HK-2 (cell line): Measurements from ENCODE around the gene SLC23A2.
"Not testable (repeated sequence)": the region's sequence is repeated elsewhere in the genome, so short reads cannot be mapped to it uniquely, and the experiment has no call there.

ENCODE experiments used
- DNase-seq: peaks from one replicate; pipeline ENCODE4 v3.0.0-alpha.2; 2018; ENCODE audit not compliant: unreplicated experiment

SLC23A2 gene

DNA sequence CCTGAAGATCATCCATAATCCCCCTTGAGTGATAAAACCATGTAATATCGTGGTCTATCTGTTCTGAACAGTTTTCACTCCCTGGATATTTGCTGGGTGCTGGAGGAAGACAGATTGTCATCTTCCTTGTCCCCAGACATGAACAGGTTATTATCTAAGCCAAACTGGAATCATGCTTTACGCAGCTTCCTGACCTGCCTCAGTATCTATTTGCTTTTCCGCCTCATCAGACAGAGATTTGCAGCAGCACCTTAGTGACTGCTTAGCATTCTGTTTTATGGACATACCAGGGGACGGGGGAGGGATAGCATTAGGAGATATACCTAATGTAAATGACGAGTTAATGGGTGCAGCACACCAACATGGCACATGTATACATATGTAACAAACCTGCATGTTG, 124.6 kb downstream of the SLC23A2 start:
- no peak for DNase-seq

DNA sequence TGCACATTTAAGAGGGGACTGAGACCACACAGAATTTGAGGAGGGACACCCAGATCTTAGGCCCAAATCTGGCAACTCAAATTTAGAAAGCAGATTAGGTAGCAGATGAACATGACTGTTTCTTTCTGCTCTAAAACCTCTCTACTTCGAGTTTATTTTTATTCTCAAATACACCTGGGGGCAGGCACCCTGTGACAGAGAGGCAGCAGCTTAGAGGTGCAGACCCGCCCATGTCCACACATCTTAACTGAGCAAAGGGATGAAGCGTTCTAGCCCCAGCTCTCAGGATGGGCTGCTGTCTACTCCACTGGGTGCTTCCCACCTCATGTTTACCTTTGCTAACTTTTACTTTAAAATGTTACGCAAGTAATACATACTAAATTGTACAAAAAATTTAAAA, 125.0 kb downstream of the SLC23A2 start:
- DNase-seq, result no peak

DNA sequence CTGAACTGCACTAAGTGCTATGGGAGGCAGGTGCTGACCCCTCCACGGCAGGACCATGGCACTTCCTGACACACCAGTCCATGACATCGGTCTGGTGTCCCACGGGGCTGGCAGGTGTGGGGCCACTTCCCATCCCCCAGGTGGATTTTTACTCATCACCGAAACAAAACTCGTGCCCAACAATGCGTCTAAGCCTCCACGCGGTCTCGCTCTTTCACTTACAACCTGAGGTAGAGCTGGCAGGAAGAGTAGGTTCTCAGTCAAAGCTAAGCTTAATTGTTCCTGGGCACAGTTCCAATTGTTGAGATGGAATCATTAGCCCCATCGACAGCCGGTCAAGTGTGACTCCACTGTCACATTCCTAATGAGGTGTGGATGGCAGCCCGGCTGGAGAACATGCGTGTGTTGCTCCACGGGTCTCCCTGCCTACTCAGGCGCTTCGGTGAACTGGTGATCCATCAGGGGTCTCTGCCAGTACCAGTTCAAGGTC, 125.7 kb downstream of the SLC23A2 start:
- no peak for DNase-seq

GRCh38 chr20:4873396-4873795, 127.9 kb downstream of the SLC23A2 start:
- DNase-seq, result no peak

DNA sequence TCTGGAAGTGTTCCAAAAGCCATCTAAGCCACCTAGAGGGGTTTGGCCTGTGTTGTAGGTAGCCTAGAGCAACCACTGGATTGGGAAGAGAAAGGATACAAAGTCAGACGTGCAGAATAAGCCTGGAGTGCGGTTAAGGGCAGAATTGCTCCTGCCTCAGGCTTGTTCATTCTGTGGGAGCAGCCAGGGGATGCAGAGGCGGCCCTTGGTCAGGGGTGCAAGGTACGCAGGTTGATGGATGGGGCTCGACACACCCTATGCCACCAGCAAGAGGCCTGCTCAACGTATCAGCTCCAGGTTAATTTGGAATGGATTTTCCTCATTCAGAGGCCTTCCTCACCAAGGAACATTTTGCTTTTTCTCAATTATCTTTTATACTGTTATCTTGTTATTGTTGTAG, 129.8 kb downstream of the SLC23A2 start:
- no peak for DNase-seq

DNA sequence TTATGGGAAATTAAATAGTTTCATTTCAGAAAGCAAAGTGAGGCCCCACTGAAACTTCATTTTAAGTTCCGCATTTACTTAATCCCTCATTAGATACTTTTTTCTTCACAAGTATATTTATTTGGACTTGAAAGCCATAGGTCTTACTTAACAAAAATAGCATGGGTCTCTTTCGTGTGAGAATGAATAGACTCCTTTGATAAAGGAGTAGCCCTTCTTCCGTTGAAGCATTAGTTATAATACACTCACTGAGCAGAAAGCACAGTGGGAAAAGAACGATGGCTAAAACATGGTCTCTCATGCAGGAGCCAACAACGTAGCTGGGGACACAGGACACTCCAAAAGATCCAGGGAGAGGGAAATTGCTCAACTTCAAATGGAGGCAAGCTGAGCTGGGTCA, 130.4 kb downstream of the SLC23A2 start:
- DNase-seq, result no peak

DNA sequence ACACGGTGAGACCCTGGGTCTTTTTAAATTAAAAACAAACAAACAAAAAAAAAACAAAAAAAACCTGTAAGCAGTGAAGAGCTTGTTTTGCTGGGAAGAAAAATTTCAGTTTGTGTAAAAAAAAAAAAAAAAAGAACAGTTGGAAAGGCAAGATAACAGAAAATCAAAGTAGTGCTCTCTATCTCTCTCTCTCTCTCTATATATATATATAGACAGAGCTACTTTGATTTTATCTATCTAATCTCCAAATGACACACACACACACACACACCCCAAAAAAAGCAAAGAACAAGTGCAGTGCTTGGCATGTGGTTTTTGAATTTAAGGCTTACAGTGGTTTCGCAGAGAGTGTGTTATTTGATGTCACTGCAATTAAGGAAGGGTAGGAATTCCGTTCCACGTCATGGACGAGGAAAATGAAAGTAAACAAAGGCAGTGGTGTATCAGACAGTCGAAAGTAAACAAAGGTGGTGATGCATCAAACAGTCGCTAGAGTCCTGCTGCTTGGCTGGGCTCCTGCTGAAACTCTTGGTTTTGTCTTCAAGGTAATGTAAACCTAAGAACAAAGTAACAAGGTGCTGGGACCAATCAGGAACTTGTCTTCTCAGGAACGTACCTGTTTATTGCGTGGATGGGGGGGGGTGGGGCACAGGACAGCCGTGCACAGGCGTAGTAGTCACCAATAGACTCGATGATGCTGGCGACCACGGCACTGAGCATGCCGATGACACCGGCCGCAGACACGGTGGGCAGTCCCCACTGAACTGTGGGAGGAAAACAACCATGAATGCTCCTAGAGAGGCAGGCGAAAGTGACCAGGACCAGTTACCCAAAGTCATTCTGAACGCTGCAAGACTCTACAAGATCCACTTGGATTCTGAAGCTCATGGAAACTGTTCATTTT, 131.8 kb downstream of the SLC23A2 start:
- no peak for DNase-seq

GRCh38 chr20:4867051-4867450, 134.3 kb downstream of the SLC23A2 start:
- DNase-seq, result no peak

GRCh38 chr20:4866429-4866828, 134.9 kb downstream of the SLC23A2 start:
- no peak for DNase-seq

DNA sequence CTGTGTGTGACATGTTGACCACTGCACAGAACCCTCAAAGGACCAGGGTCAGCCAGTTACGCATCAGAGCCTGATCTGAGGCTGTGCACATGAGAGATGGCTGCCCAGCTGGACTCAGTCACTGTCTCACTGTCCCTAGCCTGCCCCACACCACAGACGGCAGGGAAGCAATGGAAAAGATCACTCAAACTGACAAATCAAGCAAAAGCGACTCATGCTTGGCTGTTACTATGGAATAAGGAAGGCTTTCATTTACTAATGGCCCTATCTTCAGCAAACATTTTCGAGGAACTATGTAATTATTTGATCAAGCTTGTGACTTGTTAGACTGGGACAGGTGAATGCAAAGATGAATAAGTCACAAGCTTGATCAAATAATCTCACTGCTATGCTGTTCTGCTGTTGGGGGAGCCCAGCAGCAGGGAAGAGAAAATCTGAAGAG, 137.0 kb downstream of the SLC23A2 start:
- no peak for DNase-seq

DNA sequence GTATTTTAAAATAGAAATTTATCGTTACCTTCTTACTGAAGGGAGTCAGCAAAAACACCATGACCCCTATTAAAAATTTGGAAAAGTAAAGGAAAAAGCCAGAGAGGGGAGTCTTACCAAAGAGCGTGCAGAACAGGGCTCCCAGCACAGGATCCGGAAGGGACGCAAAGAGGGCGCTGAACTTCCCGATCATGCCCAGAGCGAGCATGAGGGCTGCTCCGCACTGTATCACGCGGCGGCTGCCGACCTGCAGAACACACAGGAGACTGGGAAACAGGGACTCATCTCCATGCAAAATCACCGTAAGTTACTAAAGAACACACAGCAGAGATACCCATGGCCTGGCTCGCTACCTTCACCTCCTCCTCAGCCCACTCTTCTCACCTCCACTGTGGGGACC, 138.6 kb downstream of the SLC23A2 start:
- no peak for DNase-seq

- no peak for DNase-seq
Measured at GRCh38 chr20:4861961-4862360, 139.3 kb downstream of the SLC23A2 start.

DNA sequence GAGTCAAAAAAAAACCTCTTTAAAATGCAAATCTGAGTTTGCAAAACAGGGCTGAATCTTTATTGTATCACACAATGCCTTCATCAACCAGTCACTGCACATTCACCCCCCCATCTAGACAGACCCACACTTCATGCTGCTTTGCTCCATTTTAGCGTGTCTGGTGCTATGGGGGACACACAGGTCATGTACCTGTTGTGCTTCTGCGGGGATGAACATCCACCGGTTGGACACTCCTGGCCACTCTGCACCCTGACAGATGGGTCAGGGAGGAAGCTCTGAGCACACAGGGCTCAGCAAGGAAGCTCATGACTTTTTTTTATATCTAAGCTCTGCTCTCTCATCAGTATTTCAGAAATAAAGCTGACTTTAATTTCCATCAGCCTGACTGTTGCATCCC, 143.3 kb downstream of the SLC23A2 start:
- no peak for DNase-seq

GRCh38 chr20:4856022-4856755, 145.1 kb downstream of the SLC23A2 start:
- no peak for DNase-seq

DNA sequence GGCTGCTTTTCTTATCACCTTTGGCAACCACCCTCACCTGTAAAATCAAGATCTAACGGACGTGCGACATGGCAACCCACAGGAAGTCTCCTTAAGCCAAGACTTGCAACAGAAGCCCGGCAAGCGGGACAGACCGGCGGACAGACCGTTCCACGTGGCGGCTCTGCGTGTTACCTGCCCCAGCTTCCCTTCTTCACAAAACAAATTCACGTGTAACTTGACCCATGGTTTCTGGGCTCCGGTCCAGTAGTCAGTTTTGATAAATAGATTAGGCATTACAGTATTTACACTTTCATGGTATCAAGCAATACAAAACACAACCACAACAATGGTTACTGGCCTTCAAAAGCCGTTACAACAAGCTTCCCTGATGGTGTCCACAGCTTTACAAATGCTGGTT, 145.8 kb downstream of the SLC23A2 start:
- no peak for DNase-seq

- no peak for DNase-seq
Measured at GRCh38 chr20:4855097-4855496, 146.2 kb downstream of the SLC23A2 start.

GRCh38 chr20:4854561-4854901, 146.8 kb downstream of the SLC23A2 start:
- DNase-seq, result no peak

- no peak for DNase-seq
Measured at GRCh38 chr20:4853757-4854560, 147.4 kb downstream of the SLC23A2 start.

DNA sequence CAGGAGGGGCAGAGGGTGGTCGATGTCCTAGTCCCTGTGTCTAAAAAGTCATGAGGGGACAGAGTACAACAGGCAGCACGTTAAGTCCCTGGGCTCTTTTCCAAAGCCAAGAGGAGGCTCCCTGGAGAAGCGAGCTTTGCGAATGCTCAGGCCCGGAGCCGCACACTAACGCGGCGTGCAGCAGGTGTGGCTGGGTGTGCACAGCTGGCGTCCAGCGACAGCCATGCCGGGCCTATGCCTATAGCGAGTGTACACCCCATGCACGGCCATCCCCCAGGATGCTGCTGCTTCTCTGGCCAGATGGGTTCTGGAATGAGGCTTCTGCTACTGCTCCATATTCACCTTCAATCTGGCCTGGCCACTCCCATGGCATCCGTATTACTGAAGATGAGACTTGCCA, 148.3 kb downstream of the SLC23A2 start:
- no peak for DNase-seq

DNA sequence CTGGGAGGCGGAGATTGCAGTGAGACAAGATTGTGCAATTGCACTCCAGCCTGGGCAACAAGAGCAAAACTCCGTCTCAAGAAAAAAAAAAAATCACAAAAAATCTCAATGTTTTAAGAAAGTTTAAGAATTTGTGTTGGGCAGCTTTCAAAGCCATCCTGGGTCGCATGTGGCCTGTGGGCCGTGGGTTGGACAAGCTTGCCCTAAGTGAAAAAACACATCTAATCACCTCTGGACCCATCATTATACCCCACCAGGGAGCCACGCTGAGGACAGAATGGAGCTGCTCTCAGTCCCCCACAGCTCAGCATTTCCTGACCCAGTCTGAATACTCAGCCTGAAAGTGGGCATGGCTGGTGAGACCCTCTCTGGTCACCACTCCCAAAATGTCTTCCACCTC, 150.3 kb downstream of the SLC23A2 start:
- no peak for DNase-seq

DNA sequence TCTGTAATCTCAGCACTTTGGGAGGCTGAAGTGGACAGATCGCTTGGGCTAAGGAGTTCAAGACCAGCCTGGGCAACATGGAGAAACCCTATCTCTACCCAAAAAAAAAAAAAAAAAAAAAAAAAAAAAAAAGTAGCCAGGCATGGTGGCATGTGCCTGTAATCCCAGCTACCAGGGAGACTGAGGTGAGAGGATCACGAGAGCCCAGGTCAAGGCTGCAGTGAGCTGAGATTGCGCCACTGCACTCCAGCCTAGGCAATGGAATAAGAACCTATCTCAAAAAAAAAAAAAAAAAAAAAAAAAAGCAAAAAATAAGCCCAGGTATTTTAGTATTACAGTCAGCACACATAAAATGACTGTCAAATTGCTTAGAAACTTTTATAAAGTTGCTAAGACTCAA, 152.5 kb downstream of the SLC23A2 start:
- not testable (repeated sequence) for DNase-seq

- DNase-seq, result no peak
Measured at GRCh38 chr20:4848041-4848440, 153.3 kb downstream of the SLC23A2 start.
